Transverse colon (tissue), 4 donors: Measurements from ENCODE around the gene CACNA1C.

Source experiments
- CTCF ChIP-seq, 5 experiments: fragments of 200-600 bp in 3 of 5; fragments of 450-650 bp in 2 of 5; sonication (generic) in 3 of 5; IDR thresholded peaks; 1 replicate in 2 of 5; 2 replicates in 3 of 5; pipeline ENCODE4 v1.5.1; 2016 to 2017; ENCODE audit warnings: antibody characterized with exemption in 5 of 5, inconsistent platforms in 3 of 5, mild to moderate bottlenecking in 2 of 5, moderate library complexity in 1 of 5
- EP300 ChIP-seq: sonication (generic); formaldehyde crosslinking; IDR thresholded peaks from one replicate; pipeline ENCODE4 v1.6.1; 2017; ENCODE audit warnings: antibody characterized with exemption, low read depth
- POLR2A ChIP-seq: fragments of 450-650 bp; IDR thresholded peaks from one replicate; pipeline ENCODE4 v1.6.1; 2016; ENCODE audit warnings: antibody characterized with exemption, mild to moderate bottlenecking, moderate library complexity
- POLR2AphosphoS5 ChIP-seq, 3 donors: sonication (generic); formaldehyde crosslinking; IDR thresholded peaks; one replicate each; pipeline ENCODE4 v1.6.1; 2016; ENCODE audit warnings: antibody characterized with exemption in 3 of 3

DNA sequence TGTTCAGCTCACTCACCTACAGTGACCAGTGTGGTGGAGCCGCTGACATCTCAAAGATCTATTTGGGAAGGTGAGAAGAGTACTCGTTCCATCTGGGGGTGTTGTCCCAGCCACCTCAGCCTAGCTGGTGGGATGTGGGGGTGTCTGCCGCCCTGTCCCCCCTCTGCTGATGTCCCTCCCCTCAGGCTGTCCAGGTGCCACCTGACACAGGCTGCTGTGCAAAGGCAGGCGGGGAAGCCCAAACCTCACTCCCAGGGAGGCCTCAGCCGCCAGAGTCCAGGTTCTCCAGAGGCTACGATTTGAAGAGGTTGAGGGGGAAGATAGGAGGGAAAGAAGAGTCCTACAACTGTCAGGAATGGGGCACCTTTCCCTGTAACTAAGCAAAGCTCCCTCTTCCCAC, 690.7 kb downstream of the CACNA1C start:
- TF ChIP-seq EP300 (no peak), CTCF (IDR thresholded peaks at IDR 0.05) (no peak), POLR2A (no peak), POLR2AphosphoS5 (IDR thresholded peaks at IDR 0.05) (no peak)
